Non-pigmented ciliary epithelial cell (primary cell): Measurements from ENCODE around the gene MGAT3.
"Not testable (repeated sequence)": the region's sequence is repeated elsewhere in the genome, so short reads cannot be mapped to it uniquely, and the experiment has no call there.

Source experiments
- DNase-seq: peaks from one replicate; pipeline ENCODE4 v3.0.0-alpha.2; 2010; ENCODE audit warnings: low read depth

MGAT3 gene

GRCh38 chr22:39456522-39457197, at the start of gene MGAT3:
MGAT3 (plus strand) TSS chr22:39457012; CDS start chr22:39487348, 30,336 bp downstream.
- no peak for DNase-seq

GRCh38 chr22:39408173-39408572, 48.6 kb upstream of the MGAT3 start:
- no peak for DNase-seq

GRCh38 chr22:39408807-39409206, 48.0 kb upstream of the MGAT3 start:
- DNase-seq, result no peak

GRCh38 chr22:39409516-39410029, 47.2 kb upstream of the MGAT3 start:
- DNase-seq, result no peak

GRCh38 chr22:39410264-39410663, 46.5 kb upstream of the MGAT3 start:
- DNase-seq, result no peak

GRCh38 chr22:39411828-39412365, 44.9 kb upstream of the MGAT3 start:
- not testable (repeated sequence) for DNase-seq

- not testable (repeated sequence) for DNase-seq
Observed at GRCh38 chr22:39413204-39413603, 43.6 kb upstream of the MGAT3 start.

- no peak for DNase-seq
Observed at GRCh38 chr22:39414377-39414776, 42.4 kb upstream of the MGAT3 start.

GRCh38 chr22:39414886-39415285, 41.9 kb upstream of the MGAT3 start:
- DNase-seq, result no peak

- no peak for DNase-seq
Observed at GRCh38 chr22:39415506-39415905, 41.3 kb upstream of the MGAT3 start.

GRCh38 chr22:39416319-39416718, 40.5 kb upstream of the MGAT3 start:
- no peak for DNase-seq

- DNase-seq, result no peak
Observed at GRCh38 chr22:39417641-39418040, 39.2 kb upstream of the MGAT3 start.

- no peak for DNase-seq
Observed at GRCh38 chr22:39418696-39419095, 38.1 kb upstream of the MGAT3 start.

GRCh38 chr22:39419096-39419495, 37.7 kb upstream of the MGAT3 start:
- DNase-seq, result no peak

GRCh38 chr22:39419911-39420310, 36.9 kb upstream of the MGAT3 start:
- DNase-seq, result no peak

- DNase-seq, result no peak
Observed at GRCh38 chr22:39421691-39422090, 35.1 kb upstream of the MGAT3 start.

- DNase-seq, result no peak
Observed at GRCh38 chr22:39422101-39422500, 34.7 kb upstream of the MGAT3 start.

GRCh38 chr22:39422721-39423120, 34.1 kb upstream of the MGAT3 start:
- DNase-seq, result no peak

GRCh38 chr22:39423976-39424375, 32.8 kb upstream of the MGAT3 start:
- no peak for DNase-seq

- DNase-seq, result no peak
Observed at GRCh38 chr22:39426380-39427043, 30.3 kb upstream of the MGAT3 start.

GRCh38 chr22:39427751-39428596, 28.8 kb upstream of the MGAT3 start:
- no peak for DNase-seq

GRCh38 chr22:39428597-39429071, 28.2 kb upstream of the MGAT3 start:
- no peak for DNase-seq
